ENCODE data around the gene CDH1. TPM values are rescaled to one million over a fixed set of nuclear protein-coding genes. Genes with fewer than 3 reads are reported as not detected.

CDH1 gene
- total and polyA plus RNA-seq, 2 experiments from 2014 or later: 64.1 to 142 TPM

DNA sequence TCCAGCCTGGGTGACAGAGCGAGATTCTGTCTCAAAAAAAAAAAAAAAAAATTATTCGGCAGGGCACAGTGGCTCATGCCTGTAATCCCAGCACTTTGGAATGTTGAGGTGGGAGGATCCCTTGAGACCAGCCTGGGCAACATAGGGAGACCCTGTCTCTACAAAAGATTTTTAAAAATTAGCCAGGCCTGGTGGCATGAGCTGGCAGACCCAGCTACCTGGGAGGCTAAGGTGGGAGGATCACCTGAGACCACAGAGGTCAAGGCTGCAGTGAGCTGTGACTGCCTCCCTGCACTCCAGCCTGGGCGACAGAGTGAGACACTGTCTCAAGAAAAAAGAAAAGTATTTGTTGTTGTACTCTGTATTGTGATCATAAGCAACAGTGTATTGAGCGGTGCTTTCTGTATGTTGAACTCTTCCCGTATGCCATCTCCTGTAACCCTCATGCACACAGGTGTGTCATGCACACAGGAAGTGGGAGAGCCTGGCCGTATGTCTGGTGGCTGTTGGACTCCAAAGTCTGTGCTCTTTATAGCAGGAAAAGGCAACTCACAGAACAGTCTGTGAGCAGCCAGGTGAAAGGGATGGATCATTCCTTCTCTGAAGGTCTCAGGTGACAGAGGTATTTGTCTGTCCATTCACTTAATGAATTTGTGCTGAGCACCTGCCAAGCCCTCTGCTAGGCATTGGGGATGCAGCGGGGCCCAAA, 17.1 kb downstream of the CDH1 start:
- Mint-ChIP-seq H3K9me3 (no peaks in the 10 kb centered on the region), H3K27ac (peak overlapping the region; percentile 36), H3K4me3 (no peak overlapping the region), H3K4me1 (peaks cover 42% of the 10 kb centered on the region), H3K36me3 (ENCODE audit: low read depth) (peaks cover 52% of the 10 kb centered on the region), H3K27me3 (ENCODE audit: insufficient read depth, low read depth, poor library complexity) (no peaks in the 10 kb centered on the region)
- no peaks in the 10 kb centered on the region for H3K36me3 ChIP-seq (ENCODE audit: insufficient read depth)
- H3K9me2 ChIP-seq (ENCODE audit: insufficient read depth): no peaks in the 10 kb centered on the region
- peak overlapping the region; percentile 72 for H3K27ac ChIP-seq (ENCODE audit: low read depth)
- H2AFZ ChIP-seq: no peak overlapping the region
- no peak overlapping the region for H3K4me3 ChIP-seq
- H3K27me3 ChIP-seq (ENCODE audit: insufficient read depth): no peaks in the 10 kb centered on the region
- H4K20me1 ChIP-seq (replicated peaks; ENCODE audit: insufficient read depth): peaks cover 4% of the 10 kb centered on the region
- DNase-seq (ENCODE audit: low spot score) (no peak), ATAC-seq (no peak)
- peaks cover 31% of the 10 kb centered on the region for H3K4me1 ChIP-seq (ENCODE audit: insufficient read depth)
- TF ChIP-seq ZNF114 (CRISPR knock-in tag; IDR thresholded peaks at IDR 0.05): no peak
- no peak for TF ChIP-seq JUNB (IDR thresholded peaks at IDR 0.05; ENCODE audit: unreplicated experiment)
- TF ChIP-seq EZH2 (IDR thresholded peaks at IDR 0.05; ENCODE audit: low read depth, unreplicated experiment): no peak
- TF ChIP-seq, protein P1, sequence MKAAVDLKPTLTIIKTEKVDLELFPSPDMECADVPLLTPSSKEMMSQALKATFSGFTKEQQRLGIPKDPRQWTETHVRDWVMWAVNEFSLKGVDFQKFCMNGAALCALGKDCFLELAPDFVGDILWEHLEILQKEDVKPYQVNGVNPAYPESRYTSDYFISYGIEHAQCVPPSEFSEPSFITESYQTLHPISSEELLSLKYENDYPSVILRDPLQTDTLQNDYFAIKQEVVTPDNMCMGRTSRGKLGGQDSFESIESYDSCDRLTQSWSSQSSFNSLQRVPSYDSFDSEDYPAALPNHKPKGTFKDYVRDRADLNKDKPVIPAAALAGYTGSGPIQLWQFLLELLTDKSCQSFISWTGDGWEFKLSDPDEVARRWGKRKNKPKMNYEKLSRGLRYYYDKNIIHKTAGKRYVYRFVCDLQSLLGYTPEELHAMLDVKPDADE (IDR thresholded peaks at IDR 0.05): no peak
- TF ChIP-seq, protein P2, sequence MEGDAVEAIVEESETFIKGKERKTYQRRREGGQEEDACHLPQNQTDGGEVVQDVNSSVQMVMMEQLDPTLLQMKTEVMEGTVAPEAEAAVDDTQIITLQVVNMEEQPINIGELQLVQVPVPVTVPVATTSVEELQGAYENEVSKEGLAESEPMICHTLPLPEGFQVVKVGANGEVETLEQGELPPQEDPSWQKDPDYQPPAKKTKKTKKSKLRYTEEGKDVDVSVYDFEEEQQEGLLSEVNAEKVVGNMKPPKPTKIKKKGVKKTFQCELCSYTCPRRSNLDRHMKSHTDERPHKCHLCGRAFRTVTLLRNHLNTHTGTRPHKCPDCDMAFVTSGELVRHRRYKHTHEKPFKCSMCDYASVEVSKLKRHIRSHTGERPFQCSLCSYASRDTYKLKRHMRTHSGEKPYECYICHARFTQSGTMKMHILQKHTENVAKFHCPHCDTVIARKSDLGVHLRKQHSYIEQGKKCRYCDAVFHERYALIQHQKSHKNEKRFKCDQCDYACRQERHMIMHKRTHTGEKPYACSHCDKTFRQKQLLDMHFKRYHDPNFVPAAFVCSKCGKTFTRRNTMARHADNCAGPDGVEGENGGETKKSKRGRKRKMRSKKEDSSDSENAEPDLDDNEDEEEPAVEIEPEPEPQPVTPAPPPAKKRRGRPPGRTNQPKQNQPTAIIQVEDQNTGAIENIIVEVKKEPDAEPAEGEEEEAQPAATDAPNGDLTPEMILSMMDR (conservative IDR thresholded peaks at IDR 0.05; ENCODE audit: low read depth in 2 of 2): no peak
- TF ChIP-seq CREB1 (CRISPR knock-in tag; IDR thresholded peaks at IDR 0.05; ENCODE audit: low read depth): no peak
- TF ChIP-seq ZNF331 (CRISPR knock-in tag; IDR thresholded peaks at IDR 0.05; ENCODE audit: low read depth): no peak
- no peak for TF ChIP-seq EZH2phosphoT487 (IDR thresholded peaks at IDR 0.05; ENCODE audit: unreplicated experiment)
- no peak for TF ChIP-seq NANOG (IDR thresholded peaks at IDR 0.05; ENCODE audit: borderline replicate concordance)
- TF ChIP-seq STAT1 (IDR thresholded peaks at IDR 0.05; ENCODE audit: unreplicated experiment): no peak
- no peak for TF ChIP-seq POLR2AphosphoS5 (IDR thresholded peaks at IDR 0.05; ENCODE audit: low read depth)
- TF ChIP-seq, protein P3, sequence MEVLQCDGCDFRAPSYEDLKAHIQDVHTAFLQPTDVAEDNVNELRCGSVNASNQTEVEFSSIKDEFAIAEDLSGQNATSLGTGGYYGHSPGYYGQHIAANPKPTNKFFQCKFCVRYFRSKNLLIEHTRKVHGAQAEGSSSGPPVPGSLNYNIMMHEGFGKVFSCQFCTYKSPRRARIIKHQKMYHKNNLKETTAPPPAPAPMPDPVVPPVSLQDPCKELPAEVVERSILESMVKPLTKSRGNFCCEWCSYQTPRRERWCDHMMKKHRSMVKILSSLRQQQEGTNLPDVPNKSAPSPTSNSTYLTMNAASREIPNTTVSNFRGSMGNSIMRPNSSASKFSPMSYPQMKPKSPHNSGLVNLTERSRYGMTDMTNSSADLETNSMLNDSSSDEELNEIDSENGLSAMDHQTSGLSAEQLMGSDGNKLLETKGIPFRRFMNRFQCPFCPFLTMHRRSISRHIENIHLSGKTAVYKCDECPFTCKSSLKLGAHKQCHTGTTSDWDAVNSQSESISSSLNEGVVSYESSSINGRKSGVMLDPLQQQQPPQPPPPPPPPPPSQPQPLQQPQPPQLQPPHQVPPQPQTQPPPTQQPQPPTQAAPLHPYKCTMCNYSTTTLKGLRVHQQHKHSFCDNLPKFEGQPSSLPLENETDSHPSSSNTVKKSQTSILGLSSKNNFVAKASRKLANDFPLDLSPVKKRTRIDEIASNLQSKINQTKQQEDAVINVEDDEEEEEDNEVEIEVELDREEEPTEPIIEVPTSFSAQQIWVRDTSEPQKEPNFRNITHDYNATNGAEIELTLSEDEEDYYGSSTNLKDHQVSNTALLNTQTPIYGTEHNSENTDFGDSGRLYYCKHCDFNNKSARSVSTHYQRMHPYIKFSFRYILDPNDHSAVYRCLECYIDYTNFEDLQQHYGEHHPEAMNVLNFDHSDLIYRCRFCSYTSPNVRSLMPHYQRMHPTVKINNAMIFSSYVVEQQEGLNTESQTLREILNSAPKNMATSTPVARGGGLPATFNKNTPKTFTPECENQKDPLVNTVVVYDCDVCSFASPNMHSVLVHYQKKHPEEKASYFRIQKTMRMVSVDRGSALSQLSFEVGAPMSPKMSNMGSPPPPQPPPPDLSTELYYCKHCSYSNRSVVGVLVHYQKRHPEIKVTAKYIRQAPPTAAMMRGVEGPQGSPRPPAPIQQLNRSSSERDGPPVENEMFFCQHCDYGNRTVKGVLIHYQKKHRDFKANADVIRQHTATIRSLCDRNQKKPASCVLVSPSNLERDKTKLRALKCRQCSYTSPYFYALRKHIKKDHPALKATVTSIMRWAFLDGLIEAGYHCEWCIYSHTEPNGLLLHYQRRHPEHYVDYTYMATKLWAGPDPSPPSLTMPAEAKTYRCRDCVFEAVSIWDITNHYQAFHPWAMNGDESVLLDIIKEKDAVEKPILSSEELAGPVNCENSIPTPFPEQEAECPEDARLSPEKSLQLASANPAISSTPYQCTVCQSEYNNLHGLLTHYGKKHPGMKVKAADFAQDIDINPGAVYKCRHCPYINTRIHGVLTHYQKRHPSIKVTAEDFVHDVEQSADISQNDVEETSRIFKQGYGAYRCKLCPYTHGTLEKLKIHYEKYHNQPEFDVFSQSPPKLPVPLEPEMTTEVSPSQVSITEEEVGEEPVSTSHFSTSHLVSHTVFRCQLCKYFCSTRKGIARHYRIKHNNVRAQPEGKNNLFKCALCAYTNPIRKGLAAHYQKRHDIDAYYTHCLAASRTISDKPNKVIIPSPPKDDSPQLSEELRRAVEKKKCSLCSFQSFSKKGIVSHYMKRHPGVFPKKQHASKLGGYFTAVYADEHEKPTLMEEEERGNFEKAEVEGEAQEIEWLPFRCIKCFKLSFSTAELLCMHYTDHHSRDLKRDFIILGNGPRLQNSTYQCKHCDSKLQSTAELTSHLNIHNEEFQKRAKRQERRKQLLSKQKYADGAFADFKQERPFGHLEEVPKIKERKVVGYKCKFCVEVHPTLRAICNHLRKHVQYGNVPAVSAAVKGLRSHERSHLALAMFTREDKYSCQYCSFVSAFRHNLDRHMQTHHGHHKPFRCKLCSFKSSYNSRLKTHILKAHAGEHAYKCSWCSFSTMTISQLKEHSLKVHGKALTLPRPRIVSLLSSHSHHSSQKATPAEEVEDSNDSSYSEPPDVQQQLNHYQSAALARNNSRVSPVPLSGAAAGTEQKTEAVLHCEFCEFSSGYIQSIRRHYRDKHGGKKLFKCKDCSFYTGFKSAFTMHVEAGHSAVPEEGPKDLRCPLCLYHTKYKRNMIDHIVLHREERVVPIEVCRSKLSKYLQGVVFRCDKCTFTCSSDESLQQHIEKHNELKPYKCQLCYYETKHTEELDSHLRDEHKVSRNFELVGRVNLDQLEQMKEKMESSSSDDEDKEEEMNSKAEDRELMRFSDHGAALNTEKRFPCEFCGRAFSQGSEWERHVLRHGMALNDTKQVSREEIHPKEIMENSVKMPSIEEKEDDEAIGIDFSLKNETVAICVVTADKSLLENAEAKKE (CRISPR knock-in tag; IDR thresholded peaks at IDR 0.05): no peak
- peaks cover 95% of the 10 kb centered on the region for H3K79me2 ChIP-seq (replicated peaks; ENCODE audit: insufficient read depth)
- peak overlapping the region; percentile 6; the same call in 1 of the 2 replicates for H3K4me2 ChIP-seq
- peaks cover 2% of the 10 kb centered on the region; the same call in 1 of the 2 replicates for H3F3A ChIP-seq (replicated peaks; ENCODE audit: low read depth)

Data from GM23338 (cell line).